Heart left ventricle (tissue), 16 donors: Measurements from ENCODE around the gene REEP5. TPM values are rescaled to one million over a fixed set of nuclear protein-coding genes. Genes with fewer than 3 reads are reported as not detected.

Experiments
- ATAC-seq, 4 donors: fragments of 200-7000 bp; cut with Tn5 transposase; one replicate each; pipeline ENCODE4 v1.9.1; 2020 to 2022; ENCODE audit warnings: moderate library complexity in 4 of 4, mild to moderate bottlenecking in 3 of 4, moderate number of reproducible peaks in 1 of 4
- DNase-seq, 5 donors: peaks; one replicate each; pipeline ENCODE4 v3.0.0-alpha.2; 2020
- H3K27ac ChIP-seq, 12 donors: fragments of 200-600 bp; sonication (generic) in 4 of 12; one replicate each; pipeline versions ENCODE4 v1.5.0 to v1.8.0; 2016 to 2022; ENCODE audit warnings: mild to moderate bottlenecking in 2 of 12
- H3K27me3 ChIP-seq, 9 donors: fragments of 200-600 bp; sonication (generic) in 2 of 9; one replicate each; pipeline versions ENCODE4 v1.5.1 to v1.8.0; 2016 to 2022; ENCODE audit warnings: mild to moderate bottlenecking in 3 of 9
- H3K36me3 ChIP-seq, 9 donors: fragments of 200-600 bp; sonication (generic) in 2 of 9; one replicate each; pipeline versions ENCODE4 v1.5.0 to v1.8.0; 2018 to 2022; ENCODE audit warnings: mild to moderate bottlenecking in 2 of 9
- H3K4me1 ChIP-seq, 12 donors: fragments of 200-600 bp; sonication (generic) in 4 of 12; one replicate each; pipeline versions ENCODE4 v1.5.0 to v1.8.0; 2016 to 2022; ENCODE audit warnings: mild to moderate bottlenecking in 3 of 12
- H3K4me3 ChIP-seq, 12 donors: fragments of 200-600 bp; sonication (generic) in 4 of 12; one replicate each; pipeline versions ENCODE4 v1.5.0 to v1.8.0; 2017 to 2022; ENCODE audit warnings: mild to moderate bottlenecking in 9 of 12, moderate library complexity in 4 of 12
- H3K9me3 ChIP-seq, 12 donors: fragments of 200-600 bp; sonication (generic) in 4 of 12; one replicate each; pipeline versions ENCODE4 v1.5.0 to v1.8.0; 2016 to 2022; ENCODE audit warnings: mild to moderate bottlenecking in 1 of 12
- CTCF ChIP-seq, 12 donors: fragments of 200-600 bp; sonication (generic) in 4 of 12; IDR thresholded peaks; one replicate each; pipeline versions ENCODE4 v1.5.0 to v1.8.0; 2018 to 2022; ENCODE audit warnings: antibody characterized with exemption in 12 of 12, mild to moderate bottlenecking in 5 of 12
- POLR2A ChIP-seq, 2 donors: fragments of 450-650 bp; IDR thresholded peaks; one replicate each; pipeline ENCODE4 v1.6.1; 2017; ENCODE audit warnings: antibody characterized with exemption in 2 of 2, mild to moderate bottlenecking in 2 of 2, moderate library complexity in 2 of 2
- WGBS, 4 donors: extraction: QIAGEN DNeasy Blood & Tissue Kit in 2 of 4; methylation state at CpG; one replicate each; pipeline versions ENCODE4 v1.1.5 to v1.1.7; 2013 to 2018; 5-methylcytosine and 5-hydroxymethylcytosine counted together
- intact Hi-C, 10 donors: fragments of 100-400 bp; cut with DNase I; formaldehyde crosslinking; loops; one replicate each; pipeline versions ENCODE4 v1.11.1 to v1.14.2; 2022
- polyA plus RNA-seq, 2 donors: library from polyadenylated mRNA; stranded (reverse); fragments of 200-250 nt; gene quantifications; one replicate each; pipeline ENCODE4 v1.2.3, GENCODE V29; 2013
- total RNA-seq, 9 donors: library from RNA; depleted of rRNA in 2 of 9; stranded (reverse); fragments of >200 nt in 2 of 9; fragmentation: NEBNext Ultra II Directional in 3 of 9; extraction: Animal tissue kit (Norgen Biotek cat#: 25700) in 3 of 9; gene quantifications; one replicate each; pipeline versions ENCODE4 v1.1.0 to v1.2.4, GENCODE V29; 2016 to 2023
- donor health status: ischemic (EF 13 %, LVEDD 7.1; RV severe dilation, severe dysfunction).
- donor health status: healthy with polysubstance abuse.
- donor health status: DM: no; HTN: yes; CAD: no.
- donor health status: DM: no; HTN: no; CAD: no.
- donor health status: ischemic (EF 25% LVEDD 6.9; RV normal size, moderate dysfunction).
- donor health status: ischemic (EF 25% LVEDD 5.7; RV mildly dilated, moderate dysfunction).
- donor health status: healthy.
- donor health status: DM: yes; HTN: yes; CAD: no.
- donor health status: ischemic (EF 35%, LVEDD 5.7; RV mildly dilated, moderate dysfunction).
- donor health status: nonischemic (EF 11% LVEDD 7.7; RV severe dilation, severe dysfunction).
- donor health status: DM: yes; HTN: yes; CAD: no.
- donor health status: PGD.
- donor health status: ischemic (EF 29% LVEDD 5.4; RV normal size, mild dysfunction).
- donor health status: nonischemic (EF 23%, LVEDD 6.1; RV moderate dilation, normal function).

Gene REEP5
- total and polyA plus RNA-seq, 11 donors: 93.5 to 187 (median 133) TPM

- Histone ChIP-seq H3K4me3 (no peak overlapping the region), H3K9me3 (no peaks in the 10 kb centered on the region), H3K4me1 (peaks cover 7 to 84% (median 73%) of the 10 kb centered on the region in 12 donors), H3K27ac (peak overlapping the region in 1 of 12 donors; percentile 38), H3K36me3 (peaks cover 0 to 57% (median 44%) of the 10 kb centered on the region in 9 donors), H3K27me3 (no peaks in the 10 kb centered on the region)
- TF ChIP-seq POLR2A (IDR thresholded peaks at IDR 0.05): no peak
- no peak for TF ChIP-seq CTCF (IDR thresholded peaks at IDR 0.05)
- no peak for DNase-seq
- intact Hi-C loops: loop anchor here in 1 of 10 donors (10.0 kb wide), 1 partner anchor 54 kb away; the partner anchor contains the start of gene SRP19
- WGBS, 4 donors: 34 to 53% (median 47%) methylated on average over 1 of the region's 1 CpG
- ATAC-seq: no peak
These were observed 3.3 kb downstream of the REEP5 start for GRCh38 chr5:112918679-112919078.

- no peak for ATAC-seq
- H3K4me1 ChIP-seq: peaks cover 7 to 84% (median 74%) of the 10 kb centered on the region in 12 donors
- no peak overlapping the region for H3K4me3 ChIP-seq
- intact Hi-C loops: loop anchor here in 1 of 10 donors (10.0 kb wide), 1 partner anchor 53 kb away; the partner anchor contains the start of gene SRP19
- peaks cover 0 to 58% (median 44%) of the 10 kb centered on the region in 9 donors for H3K36me3 ChIP-seq
- 71 to 83% (median 78%) methylated on average over 3 of the region's 3 CpGs for WGBS, 4 donors
- H3K27me3 ChIP-seq: no peaks in the 10 kb centered on the region
- peak overlapping the region in 2 of 12 donors; percentile 2 to 38 for H3K27ac ChIP-seq
- TF ChIP-seq CTCF (IDR thresholded peaks at IDR 0.05) (no peak), POLR2A (IDR thresholded peaks at IDR 0.05) (no peak)
- DNase-seq: no peak
- no peaks in the 10 kb centered on the region for H3K9me3 ChIP-seq
These were observed 3.9 kb downstream of the REEP5 start for GRCh38 chr5:112918136-112918535.

- intact Hi-C loops: loop anchor here in 1 of 10 donors (10.0 kb wide), 1 partner anchor 53 kb away; the partner anchor contains the start of gene SRP19
- TF ChIP-seq POLR2A (IDR thresholded peaks at IDR 0.05): no peak
- no peak for TF ChIP-seq CTCF (IDR thresholded peaks at IDR 0.05)
- peak overlapping the region in 9 of 12 donors; percentile 2 to 60 (median 45) for H3K27ac ChIP-seq
These were observed 4.5 kb downstream of the REEP5 start for GRCh38 chr5:112917453-112917995.

GRCh38 chr5:112915831-112916230, 6.2 kb downstream of the REEP5 start:
- H3K4me1 ChIP-seq: peaks cover 7 to 93% (median 79%) of the 10 kb centered on the region in 12 donors
- TF ChIP-seq CTCF (IDR thresholded peaks at IDR 0.05): no peak
- peaks cover 0 to 69% (median 47%) of the 10 kb centered on the region in 9 donors for H3K36me3 ChIP-seq
- H3K27me3 ChIP-seq: no peaks in the 10 kb centered on the region
- WGBS, 4 donors: 13 to 38% (median 28%) methylated on average over 1 of the region's 1 CpG
- peak overlapping the region in 4 of 12 donors; percentile 2 to 60 (median 25) for H3K27ac ChIP-seq
- DNase-seq (no peak), ATAC-seq (no peak)
- no peaks in the 10 kb centered on the region for H3K9me3 ChIP-seq
- H3K4me3 ChIP-seq: no peak overlapping the region
- intact Hi-C loops: loop anchor here in 1 of 10 donors (10.0 kb wide), 1 partner anchor 51 kb away; the partner anchor contains the start of gene SRP19

More at GRCh38 chr5:112917453-112917995, 4.5 kb downstream of the REEP5 start:
- H3K4me3 ChIP-seq: no peak overlapping the region
- DNase-seq (no peak), ATAC-seq (no peak)
- no peaks in the 10 kb centered on the region for H3K9me3 ChIP-seq
- peaks cover 0 to 58% (median 44%) of the 10 kb centered on the region in 9 donors for H3K36me3 ChIP-seq
- H3K4me1 ChIP-seq: peaks cover 7 to 83% (median 73%) of the 10 kb centered on the region in 12 donors
- WGBS, 4 donors: 94 to 97% (median 95%) methylated on average over 2 of the region's 2 CpGs
- no peaks in the 10 kb centered on the region for H3K27me3 ChIP-seq
